GM12878 (cell line): ENCODE measurements around the gene SCP2.
"Not testable (repeated sequence)": the region's sequence is repeated elsewhere in the genome, so short reads cannot be mapped to it uniquely, and the experiment has no call there.

ENCODE experiments used
- RFX5 ChIP-seq: IDR thresholded peaks from 2 replicates; pipeline ENCODE4 v1.6.1; 2011; ENCODE audit warnings: low read depth, low read length, improper control_type of control experiment
- YY1 ChIP-seq: IDR thresholded peaks from 2 replicates; pipeline ENCODE4 v1.6.1; 2011; ENCODE audit warnings: low read depth, mild to moderate bottlenecking, low read length
- ZBTB4 ChIP-seq: fragments of 450-650 bp; formaldehyde crosslinking; IDR thresholded peaks from 2 replicates; pipeline ENCODE4 v1.4.0; 2022; ENCODE audit warnings: mild to moderate bottlenecking, moderate library complexity

GRCh38 chr1:52992733-52993132 is 65.7 kb downstream of the SCP2 start:
- not testable (repeated sequence) for TF ChIP-seq RFX5; ZBTB4 (CRISPR knock-in tag); YY1
